GM13976 (cell line): ENCODE measurements around the gene GAP43.

Experiments
- DNase-seq: peaks from one replicate; pipeline ENCODE4 v3.0.0; 2012; ENCODE audit warnings: low spot score
- in situ Hi-C: fragments of 300-500 bp; cut with MboI; formaldehyde crosslinking; loops from one replicate; pipeline ENCODE4 v1.12.0; 2022; ENCODE audit warnings: low sequenced_read_pairs, mixed read lengths, inconsistent platforms; ENCODE audit not compliant: unreplicated experiment
- TF ChIP-seq, protein P1 (sequence below): IDR thresholded peaks from 2 replicates; pipeline ENCODE4 v1.5.1; 2012; ENCODE audit warnings: borderline replicate concordance, mild to moderate bottlenecking; ENCODE audit not compliant: insufficient read depth; ENCODE audit errors: extremely low read depth, missing control alignments, control extremely low read depth

GAP43 gene

DNA sequence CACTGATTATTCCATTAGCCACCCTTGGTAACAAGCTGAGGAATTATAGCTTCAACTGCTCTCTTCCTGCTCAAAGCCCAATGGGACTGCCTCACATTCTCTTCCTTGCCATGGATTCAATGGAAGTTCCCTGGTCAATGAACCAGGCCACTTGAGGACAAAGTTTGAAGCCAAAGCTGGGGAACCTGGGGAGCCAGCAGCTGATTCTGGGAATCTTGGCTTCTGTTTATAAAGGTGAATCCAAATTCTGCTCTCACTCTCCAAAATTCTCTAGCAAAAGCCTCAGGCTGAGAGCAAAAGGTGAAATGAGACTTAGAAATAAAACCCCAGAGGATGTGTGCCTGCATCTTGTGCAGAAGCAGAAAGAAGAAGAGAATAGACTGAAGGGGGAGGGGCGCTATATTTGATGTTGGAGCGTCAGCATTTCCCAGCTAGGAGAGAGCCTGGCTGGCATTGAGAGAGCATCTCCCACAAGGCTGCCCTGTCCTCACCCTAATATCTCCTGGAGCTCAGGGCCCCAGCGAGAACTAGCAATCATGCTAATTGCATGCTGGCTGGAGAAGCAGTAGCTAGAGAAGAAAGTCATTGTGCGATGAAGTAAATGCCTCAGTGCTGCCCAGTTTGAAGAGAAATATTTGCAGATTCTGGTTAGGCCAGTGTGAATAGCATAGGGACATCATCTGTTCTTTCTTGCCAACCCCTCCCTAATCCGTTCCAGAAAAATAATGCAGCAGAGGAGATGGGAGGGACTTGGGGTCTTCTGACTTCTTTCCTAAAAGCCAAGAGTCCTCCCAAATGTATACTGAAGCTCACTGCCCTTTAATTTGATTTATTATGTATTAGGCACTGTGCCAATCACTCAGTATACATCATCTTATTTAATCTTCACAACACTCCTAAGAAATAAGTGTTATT lies 34.9 kb upstream of the GAP43 start:
- in situ Hi-C loops: no loop called here
- DNase-seq: no peak
- TF ChIP-seq, protein P1, sequence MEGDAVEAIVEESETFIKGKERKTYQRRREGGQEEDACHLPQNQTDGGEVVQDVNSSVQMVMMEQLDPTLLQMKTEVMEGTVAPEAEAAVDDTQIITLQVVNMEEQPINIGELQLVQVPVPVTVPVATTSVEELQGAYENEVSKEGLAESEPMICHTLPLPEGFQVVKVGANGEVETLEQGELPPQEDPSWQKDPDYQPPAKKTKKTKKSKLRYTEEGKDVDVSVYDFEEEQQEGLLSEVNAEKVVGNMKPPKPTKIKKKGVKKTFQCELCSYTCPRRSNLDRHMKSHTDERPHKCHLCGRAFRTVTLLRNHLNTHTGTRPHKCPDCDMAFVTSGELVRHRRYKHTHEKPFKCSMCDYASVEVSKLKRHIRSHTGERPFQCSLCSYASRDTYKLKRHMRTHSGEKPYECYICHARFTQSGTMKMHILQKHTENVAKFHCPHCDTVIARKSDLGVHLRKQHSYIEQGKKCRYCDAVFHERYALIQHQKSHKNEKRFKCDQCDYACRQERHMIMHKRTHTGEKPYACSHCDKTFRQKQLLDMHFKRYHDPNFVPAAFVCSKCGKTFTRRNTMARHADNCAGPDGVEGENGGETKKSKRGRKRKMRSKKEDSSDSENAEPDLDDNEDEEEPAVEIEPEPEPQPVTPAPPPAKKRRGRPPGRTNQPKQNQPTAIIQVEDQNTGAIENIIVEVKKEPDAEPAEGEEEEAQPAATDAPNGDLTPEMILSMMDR: no peak

DNA sequence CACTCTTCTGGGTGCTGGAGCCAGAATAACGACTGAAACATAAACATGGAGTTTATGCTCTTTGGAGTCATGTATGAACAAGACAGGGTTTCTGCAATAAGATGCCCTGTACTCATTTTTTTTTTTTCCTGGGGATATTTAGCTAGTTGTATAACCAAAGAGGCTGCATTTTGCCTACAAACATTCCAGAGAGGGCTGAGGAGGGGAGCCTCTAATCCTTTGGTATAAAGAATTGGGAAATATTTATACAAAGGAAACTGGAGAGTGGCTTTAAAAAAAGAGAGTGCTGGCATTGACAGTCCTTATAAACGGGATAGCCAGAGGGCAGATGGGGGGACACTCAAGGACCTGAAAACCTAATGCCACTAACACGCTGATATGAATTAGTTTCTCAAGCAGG lies 32.4 kb upstream of the GAP43 start:
- in situ Hi-C loops: no loop called here
- DNase-seq: no peak
- TF ChIP-seq, protein P1: no peak

DNA sequence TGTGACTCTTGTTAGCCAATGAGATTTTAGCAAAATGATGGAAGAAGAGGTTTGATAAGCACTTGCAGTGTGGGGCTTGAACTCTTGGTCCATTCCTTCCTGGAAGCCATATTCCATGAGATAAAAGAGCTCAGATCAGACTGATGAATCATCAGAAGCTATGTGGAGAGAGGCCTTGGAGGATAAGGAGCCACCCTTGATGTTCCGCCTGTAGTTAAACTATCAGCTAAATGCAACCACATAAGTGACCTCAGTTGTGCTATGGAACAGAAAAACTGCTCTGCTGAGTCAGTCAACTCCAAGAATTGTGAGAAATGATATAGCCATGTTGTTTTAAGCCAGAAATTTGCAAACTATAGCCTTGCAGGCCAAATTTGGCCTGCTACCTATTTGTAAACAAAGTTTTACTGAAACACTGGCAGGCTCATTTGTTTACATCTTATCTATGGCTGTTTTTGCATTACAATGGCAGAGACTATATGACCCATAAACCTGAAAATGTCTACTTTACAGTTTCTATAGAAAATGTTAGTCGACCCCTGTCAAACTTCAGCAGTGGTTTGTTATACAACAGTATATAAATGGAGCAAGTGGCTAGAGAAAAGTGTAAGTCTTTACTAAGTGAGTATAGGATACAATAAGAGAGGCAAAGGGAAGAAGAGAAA lies 27.6 kb upstream of the GAP43 start:
- TF ChIP-seq, protein P1: no peak
- in situ Hi-C loops: no loop called here
- DNase-seq: no peak

DNA sequence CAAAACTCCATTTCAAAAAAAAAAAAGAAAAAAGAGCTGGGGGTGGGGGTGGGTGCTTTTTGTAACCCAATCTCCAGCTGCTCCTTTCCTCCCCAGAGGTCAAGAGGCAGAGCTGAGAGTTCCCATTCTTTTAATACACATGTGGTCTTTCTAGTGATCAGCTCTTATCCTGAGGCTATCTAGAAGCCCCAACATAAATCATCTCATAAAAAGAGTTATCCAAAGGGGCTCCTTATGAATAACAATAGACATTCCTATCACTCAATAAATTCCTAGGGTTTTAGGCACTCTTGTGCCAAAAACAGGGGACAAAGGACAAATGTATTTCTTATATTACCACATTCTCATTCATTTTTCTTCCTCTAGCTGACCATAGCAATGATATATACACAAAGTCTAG lies 25.1 kb upstream of the GAP43 start:
- DNase-seq: no peak
- in situ Hi-C loops: no loop called here
- TF ChIP-seq, protein P1: no peak

DNA sequence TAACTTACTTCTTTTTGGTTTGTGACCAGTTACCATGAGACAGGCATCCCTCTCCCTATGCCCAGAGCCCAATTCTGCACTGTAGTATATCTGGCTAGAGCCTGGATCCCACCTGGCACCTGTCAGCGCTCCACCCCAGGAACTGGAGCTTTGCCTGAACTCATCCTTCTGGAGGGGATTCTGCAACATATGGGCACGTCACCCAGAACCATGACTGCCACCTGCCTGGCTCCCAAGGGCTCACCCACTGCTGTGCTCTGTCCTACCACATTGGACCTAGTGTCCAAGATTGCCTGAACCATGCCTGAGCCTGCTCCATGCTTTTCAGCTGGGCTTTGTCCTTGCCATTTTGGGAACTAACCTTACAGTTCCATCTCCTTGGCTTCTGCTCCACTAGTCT lies 21.1 kb upstream of the GAP43 start:
- TF ChIP-seq, protein P1: no peak
- in situ Hi-C loops: no loop called here
- no peak for DNase-seq

DNA sequence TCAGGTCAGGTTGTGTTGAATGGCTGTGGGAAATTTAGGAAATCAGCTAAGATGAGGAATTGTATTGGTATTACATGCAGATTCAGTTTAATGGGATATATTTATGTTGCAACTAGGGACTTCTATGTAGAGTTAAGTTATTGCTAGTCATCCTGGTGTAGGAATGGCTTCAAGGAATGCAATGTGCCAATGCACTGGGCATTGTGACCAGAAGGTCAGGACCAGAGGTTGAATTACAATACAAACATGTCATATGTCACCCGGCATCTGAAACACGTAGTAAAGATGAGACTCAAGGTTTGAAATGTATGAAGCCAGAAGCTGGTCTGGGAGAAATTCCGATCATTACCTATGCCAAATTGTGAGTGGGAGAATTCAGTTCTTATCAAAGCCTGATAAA lies 11.7 kb upstream of the GAP43 start:
- no peak for DNase-seq
- TF ChIP-seq, protein P1: no peak
- in situ Hi-C loops: no loop called here
